ENCODE results near the gene PTH1R.
A peak's percentile ranks its signal among the peaks of the same experiment; 100 is the strongest.

The PTH1R gene

DNA sequence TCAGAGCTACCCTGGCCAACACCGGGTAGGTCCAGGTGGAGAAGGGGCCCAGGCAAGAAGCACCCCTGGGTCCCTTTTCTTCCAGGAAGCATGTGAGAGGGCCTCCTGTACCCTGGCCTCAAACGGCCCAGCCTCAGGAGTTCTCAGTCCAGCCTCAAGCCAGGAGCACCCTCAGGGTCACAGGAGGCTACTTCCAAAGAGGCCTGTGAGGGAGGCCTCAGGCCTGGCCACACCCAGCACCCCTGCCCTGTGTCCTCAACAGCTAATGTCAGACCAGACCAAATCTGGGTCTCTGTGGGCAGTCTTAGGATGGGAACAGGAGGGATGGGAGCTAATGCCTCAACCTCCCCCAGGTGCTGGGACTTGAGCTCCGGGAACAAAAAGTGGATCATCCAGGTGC is 23.5 kb downstream of the PTH1R start:
- Histone ChIP-seq H3K27me3 (ENCODE audit: insufficient read depth, poor library complexity, severe bottlenecking) (no peaks in the 10 kb centered on the region), H3K27ac (ENCODE audit: poor library complexity, severe bottlenecking) (no peak overlapping the region), H3K9me3 (ENCODE audit: severe bottlenecking) (no peaks in the 10 kb centered on the region), H3K4me1 (ENCODE audit: insufficient read depth, poor library complexity, severe bottlenecking) (no peaks in the 10 kb centered on the region), H3K4me3 (ENCODE audit: severe bottlenecking) (no peak overlapping the region), H3K36me3 (ENCODE audit: low read depth) (no peaks in the 10 kb centered on the region)
- DNase-seq (ENCODE audit: low spot score) (no peak), ATAC-seq (ENCODE audit: low read depth) (no peak)
- TF ChIP-seq, protein P1, sequence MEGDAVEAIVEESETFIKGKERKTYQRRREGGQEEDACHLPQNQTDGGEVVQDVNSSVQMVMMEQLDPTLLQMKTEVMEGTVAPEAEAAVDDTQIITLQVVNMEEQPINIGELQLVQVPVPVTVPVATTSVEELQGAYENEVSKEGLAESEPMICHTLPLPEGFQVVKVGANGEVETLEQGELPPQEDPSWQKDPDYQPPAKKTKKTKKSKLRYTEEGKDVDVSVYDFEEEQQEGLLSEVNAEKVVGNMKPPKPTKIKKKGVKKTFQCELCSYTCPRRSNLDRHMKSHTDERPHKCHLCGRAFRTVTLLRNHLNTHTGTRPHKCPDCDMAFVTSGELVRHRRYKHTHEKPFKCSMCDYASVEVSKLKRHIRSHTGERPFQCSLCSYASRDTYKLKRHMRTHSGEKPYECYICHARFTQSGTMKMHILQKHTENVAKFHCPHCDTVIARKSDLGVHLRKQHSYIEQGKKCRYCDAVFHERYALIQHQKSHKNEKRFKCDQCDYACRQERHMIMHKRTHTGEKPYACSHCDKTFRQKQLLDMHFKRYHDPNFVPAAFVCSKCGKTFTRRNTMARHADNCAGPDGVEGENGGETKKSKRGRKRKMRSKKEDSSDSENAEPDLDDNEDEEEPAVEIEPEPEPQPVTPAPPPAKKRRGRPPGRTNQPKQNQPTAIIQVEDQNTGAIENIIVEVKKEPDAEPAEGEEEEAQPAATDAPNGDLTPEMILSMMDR (IDR thresholded peaks at IDR 0.05; ENCODE audit: poor library complexity, severe bottlenecking) = no peak

DNA sequence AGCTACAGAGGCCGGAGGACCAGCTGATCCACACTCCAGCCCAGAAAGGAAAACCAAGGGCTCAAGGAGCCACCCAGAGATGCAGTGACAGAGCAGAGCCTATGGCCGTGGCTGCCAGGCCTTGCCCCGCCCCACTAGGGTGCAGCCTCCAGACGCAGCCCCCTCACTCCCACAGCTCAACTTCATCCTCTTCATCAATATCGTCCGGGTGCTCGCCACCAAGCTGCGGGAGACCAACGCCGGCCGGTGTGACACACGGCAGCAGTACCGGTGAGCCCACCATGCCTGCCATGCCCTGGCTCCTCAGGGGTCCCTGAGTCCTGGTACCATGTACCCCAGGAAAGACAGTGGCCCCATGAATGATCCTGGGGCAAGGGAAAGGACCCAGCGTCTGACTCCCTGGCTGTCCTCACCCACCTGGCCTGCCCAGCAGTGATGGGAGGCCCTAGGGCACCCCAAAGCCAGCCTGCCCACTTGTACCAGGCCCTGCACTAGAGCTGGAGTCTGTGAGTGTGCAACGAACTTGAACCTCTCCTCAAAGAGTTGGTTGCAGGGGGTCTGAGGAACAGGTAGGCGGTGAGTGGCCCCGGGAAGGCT is 24.2 kb downstream of the PTH1R start:
- Histone ChIP-seq H3K36me3 (ENCODE audit: low read depth) (no peaks in the 10 kb centered on the region), H3K27me3 (ENCODE audit: insufficient read depth, poor library complexity, severe bottlenecking) (no peaks in the 10 kb centered on the region), H3K4me3 (ENCODE audit: severe bottlenecking) (no peak overlapping the region), H3K9me3 (ENCODE audit: severe bottlenecking) (no peaks in the 10 kb centered on the region), H3K27ac (ENCODE audit: poor library complexity, severe bottlenecking) (no peak overlapping the region), H3K4me1 (ENCODE audit: insufficient read depth, poor library complexity, severe bottlenecking) (no peaks in the 10 kb centered on the region)
- peak; percentile 49 for DNase-seq (ENCODE audit: low spot score)
- TF ChIP-seq, protein P1 (IDR thresholded peaks at IDR 0.05; ENCODE audit: poor library complexity, severe bottlenecking) = no peak
- no peak for ATAC-seq (ENCODE audit: low read depth)

DNA sequence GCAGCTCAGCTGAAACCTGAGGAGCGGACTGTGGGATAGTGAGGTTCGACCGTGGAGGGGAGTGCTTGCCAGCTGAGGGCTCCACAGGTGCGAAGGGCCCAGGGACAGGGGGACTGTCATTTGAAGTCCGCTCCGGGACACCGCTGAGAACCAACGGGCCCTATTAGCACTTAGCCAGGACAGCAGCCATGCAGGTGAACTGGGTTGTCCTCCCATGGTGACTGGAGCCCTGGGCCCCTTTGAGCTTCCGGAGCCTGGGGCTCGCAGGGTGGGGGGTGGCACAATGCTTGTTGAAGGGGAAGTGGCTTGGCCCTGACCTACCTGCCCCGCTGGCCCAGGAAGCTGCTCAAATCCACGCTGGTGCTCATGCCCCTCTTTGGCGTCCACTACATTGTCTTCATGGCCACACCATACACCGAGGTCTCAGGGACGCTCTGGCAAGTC is 24.7 kb downstream of the PTH1R start:
- Histone ChIP-seq H3K27ac (ENCODE audit: poor library complexity, severe bottlenecking) (no peak overlapping the region), H3K27me3 (ENCODE audit: insufficient read depth, poor library complexity, severe bottlenecking) (no peaks in the 10 kb centered on the region), H3K4me1 (ENCODE audit: insufficient read depth, poor library complexity, severe bottlenecking) (no peaks in the 10 kb centered on the region), H3K36me3 (ENCODE audit: low read depth) (no peaks in the 10 kb centered on the region), H3K4me3 (ENCODE audit: severe bottlenecking) (no peak overlapping the region), H3K9me3 (ENCODE audit: severe bottlenecking) (no peaks in the 10 kb centered on the region)
- DNase-seq (ENCODE audit: low spot score) (peak; percentile 53), ATAC-seq (ENCODE audit: low read depth) (no peak)
- TF ChIP-seq, protein P1 (IDR thresholded peaks at IDR 0.05; ENCODE audit: poor library complexity, severe bottlenecking) = no peak

- TF ChIP-seq, protein P1 (IDR thresholded peaks at IDR 0.05; ENCODE audit: poor library complexity, severe bottlenecking) = no peak
- ATAC-seq (ENCODE audit: low read depth) (peak; percentile 73), DNase-seq (ENCODE audit: low spot score) (peak; percentile 72)
- Histone ChIP-seq H3K4me1 (ENCODE audit: insufficient read depth, poor library complexity, severe bottlenecking) (no peaks in the 10 kb centered on the region), H3K27me3 (ENCODE audit: insufficient read depth, poor library complexity, severe bottlenecking) (no peaks in the 10 kb centered on the region), H3K4me3 (ENCODE audit: severe bottlenecking) (no peak overlapping the region), H3K36me3 (ENCODE audit: low read depth) (no peaks in the 10 kb centered on the region), H3K9me3 (ENCODE audit: severe bottlenecking) (no peaks in the 10 kb centered on the region), H3K27ac (ENCODE audit: poor library complexity, severe bottlenecking) (no peak overlapping the region)
Observed at GRCh38 chr3:46903341-46904302, 26.1 kb downstream of the PTH1R start.
